Activated naive CD4-positive, alpha-beta T cell treated with anti-CD3 and anti-CD28 coated beads, Interleukin-2, amount 10 ng/mL, durations not matched to agents 7 days and 5 days (primary cell): ENCODE results near the gene CRYBG2.
"Not testable (repeated sequence)": the region's sequence is repeated elsewhere in the genome, so short reads cannot be mapped to it uniquely, and the experiment has no call there.

ENCODE experiments used
- CTCF ChIA-PET: fragments of 350-600 bp; sonication (Branson Sonifier 250); formaldehyde crosslinking; loops from one replicate; lab custom pipeline; 2021; ENCODE audit warnings: antibody characterized with exemption; lab: Charles Lee
- DNase-seq: peaks from one replicate; pipeline ENCODE4 v3.0.0-alpha.2; 2020
- H3K27ac Mint-ChIP-seq: one replicate; pipeline ENCODE4 v1.8.0; 2021; ENCODE audit warnings: mild to moderate bottlenecking, moderate library complexity, mixed read lengths
- H3K27me3 Mint-ChIP-seq: one replicate; pipeline ENCODE4 v1.8.0; 2021; ENCODE audit warnings: mild to moderate bottlenecking, mixed read lengths
- H3K36me3 Mint-ChIP-seq: one replicate; pipeline ENCODE4 v1.8.0; 2021; ENCODE audit warnings: mixed read lengths
- H3K4me1 Mint-ChIP-seq: one replicate; pipeline ENCODE4 v1.8.0; 2021; ENCODE audit warnings: mixed read lengths
- H3K4me3 Mint-ChIP-seq: one replicate; pipeline ENCODE4 v1.8.0; 2021; ENCODE audit warnings: mild to moderate bottlenecking, moderate library complexity, mixed read lengths
- H3K9me3 Mint-ChIP-seq: one replicate; pipeline ENCODE4 v1.8.0; 2021; ENCODE audit warnings: mixed read lengths

CRYBG2 gene

GRCh38 chr1:26376050-26376449, 22.1 kb upstream of the CRYBG2 start:
- Mint-ChIP-seq H3K9me3 (peaks cover 2% of the 10 kb centered on the region), H3K27ac (peak overlapping the region; percentile 86), H3K4me1 (peaks cover 93% of the 10 kb centered on the region), H3K27me3 (no peaks in the 10 kb centered on the region), H3K36me3 (peaks cover 3% of the 10 kb centered on the region), H3K4me3 (no peak overlapping the region)
- no peak for DNase-seq
- CTCF ChIA-PET, result interaction anchor here (0.9 to 1.0 kb wide), 2 partner anchors 12 to 19 kb away, joined by 4 to 5 read pairs; no protein-coding TSS in a partner anchor

GRCh38 chr1:26375081-26375480, 21.2 kb upstream of the CRYBG2 start:
- Mint-ChIP-seq H3K4me3 (no peak overlapping the region), H3K27me3 (peaks cover 4% of the 10 kb centered on the region), H3K9me3 (peaks cover 10% of the 10 kb centered on the region), H3K27ac (peak overlapping the region; percentile 86), H3K4me1 (peaks cover 96% of the 10 kb centered on the region), H3K36me3 (peaks cover 12% of the 10 kb centered on the region)
- DNase-seq, result no peak
- CTCF ChIA-PET, result interaction anchor here (1.1 to 3.4 kb wide), 3 partner anchors 11 to 20 kb away, joined by 3 to 32 read pairs (median 3); no protein-coding TSS in a partner anchor

- Mint-ChIP-seq H3K9me3 (peaks cover 11% of the 10 kb centered on the region), H3K4me1 (peaks cover 95% of the 10 kb centered on the region), H3K36me3 (peaks cover 13% of the 10 kb centered on the region), H3K27ac (peak overlapping the region; percentile 86)
- not testable (repeated sequence) for H3K27me3 Mint-ChIP-seq, H3K4me3 Mint-ChIP-seq, DNase-seq
- CTCF ChIA-PET, result interaction anchor here (0.5 to 3.4 kb wide), 5 partner anchors 10 to 21 kb away, joined by 3 to 32 read pairs (median 3); no protein-coding TSS in a partner anchor
These were observed 20.4 kb upstream of the CRYBG2 start for GRCh38 chr1:26374361-26374760.

- H3K27me3 Mint-ChIP-seq, result peaks cover 4% of the 10 kb centered on the region
- peaks cover 90% of the 10 kb centered on the region for H3K4me1 Mint-ChIP-seq
- CTCF ChIA-PET, result interaction anchor here (0.7 to 3.4 kb wide), 4 partner anchors 9 to 21 kb away, joined by 3 to 32 read pairs (median 4); no protein-coding TSS in a partner anchor
- peaks cover 11% of the 10 kb centered on the region for H3K9me3 Mint-ChIP-seq
- H3K4me3 Mint-ChIP-seq, result no peak overlapping the region
- peak overlapping the region; percentile 86 for H3K27ac Mint-ChIP-seq
- H3K36me3 Mint-ChIP-seq, result peaks cover 13% of the 10 kb centered on the region
- DNase-seq, result no peak
These were observed 19.9 kb upstream of the CRYBG2 start for GRCh38 chr1:26373789-26374188.

- H3K36me3 Mint-ChIP-seq, result peaks cover 15% of the 10 kb centered on the region
- CTCF ChIA-PET, result interaction anchor here (0.8 to 3.4 kb wide), 2 partner anchors 9 to 11 kb away, joined by 3 to 32 read pairs; no protein-coding TSS in a partner anchor
- H3K4me3 Mint-ChIP-seq, result peak overlapping the region; percentile 14
- H3K27me3 Mint-ChIP-seq, result peaks cover 4% of the 10 kb centered on the region
- H3K9me3 Mint-ChIP-seq, result peaks cover 11% of the 10 kb centered on the region
- DNase-seq, result peak; percentile 77
- H3K4me1 Mint-ChIP-seq, result peaks cover 87% of the 10 kb centered on the region
- peak overlapping the region; percentile 86 for H3K27ac Mint-ChIP-seq
These were observed 19.4 kb upstream of the CRYBG2 start for GRCh38 chr1:26373281-26373680.

- peak within 1 kb of the TSS; percentile 14 for H3K4me3 Mint-ChIP-seq
- H3K27me3 Mint-ChIP-seq, result not testable (repeated sequence)
These were observed 18.7 kb upstream of the CRYBG2 start, which contains the start of gene ZNF683 for GRCh38 chr1:26372611-26373010. ZNF683 (minus strand) TSS chr1:26372750; CDS start chr1:26368571, 4,179 bp downstream.

GRCh38 chr1:26372039-26372438, 18.1 kb upstream of the CRYBG2 start:
- Mint-ChIP-seq H3K27ac (peak overlapping the region; percentile 86), H3K36me3 (peaks cover 15% of the 10 kb centered on the region), H3K4me3 (no peak overlapping the region), H3K27me3 (peaks cover 14% of the 10 kb centered on the region), H3K4me1 (peaks cover 74% of the 10 kb centered on the region), H3K9me3 (peaks cover 11% of the 10 kb centered on the region)
- CTCF ChIA-PET, result no interaction called here
- DNase-seq, result no peak

More at GRCh38 chr1:26372611-26373010, 18.7 kb upstream of the CRYBG2 start, which contains the start of gene ZNF683:
- H3K36me3 Mint-ChIP-seq, result peaks cover 15% of the 10 kb centered on the region
- CTCF ChIA-PET, result interaction anchor here (3.4 kb wide), 1 partner anchor 8 kb away, joined by 32 read pairs; no protein-coding TSS in a partner anchor
- H3K4me1 Mint-ChIP-seq, result peaks cover 80% of the 10 kb centered on the region
- H3K9me3 Mint-ChIP-seq, result peaks cover 11% of the 10 kb centered on the region
- DNase-seq, result not testable (repeated sequence)
- peak within 1 kb of the TSS; percentile 86 for H3K27ac Mint-ChIP-seq

- Mint-ChIP-seq H3K9me3 (peaks cover 11% of the 10 kb centered on the region), H3K4me3 (no peak overlapping the region), H3K27me3 (peaks cover 24% of the 10 kb centered on the region), H3K36me3 (peaks cover 13% of the 10 kb centered on the region), H3K27ac (peak overlapping the region; percentile 20), H3K4me1 (peaks cover 62% of the 10 kb centered on the region)
- no peak for DNase-seq
- CTCF ChIA-PET, result no interaction called here
These were observed 16.9 kb upstream of the CRYBG2 start for GRCh38 chr1:26370591-26371382.

- Mint-ChIP-seq H3K4me3 (no peak overlapping the region), H3K36me3 (peaks cover 13% of the 10 kb centered on the region), H3K27me3 (peaks cover 42% of the 10 kb centered on the region), H3K4me1 (peaks cover 53% of the 10 kb centered on the region), H3K9me3 (peaks cover 11% of the 10 kb centered on the region), H3K27ac (no peak overlapping the region)
- CTCF ChIA-PET, result interaction anchor here (1.8 kb wide), 1 partner anchor 10 kb away, joined by 6 read pairs; no protein-coding TSS in a partner anchor
- no peak for DNase-seq
These were observed 14.6 kb upstream of the CRYBG2 start for GRCh38 chr1:26368486-26368885.

GRCh38 chr1:26368006-26368405, 14.1 kb upstream of the CRYBG2 start:
- CTCF ChIA-PET, result no interaction called here
- no peak overlapping the region for H3K4me3 Mint-ChIP-seq
- H3K27me3 Mint-ChIP-seq, result peaks cover 47% of the 10 kb centered on the region
- peaks cover 13% of the 10 kb centered on the region for H3K36me3 Mint-ChIP-seq
- peaks cover 53% of the 10 kb centered on the region for H3K4me1 Mint-ChIP-seq
- DNase-seq, result no peak
- no peak overlapping the region for H3K27ac Mint-ChIP-seq
- peaks cover 11% of the 10 kb centered on the region for H3K9me3 Mint-ChIP-seq

GRCh38 chr1:26367441-26367840, 13.5 kb upstream of the CRYBG2 start:
- Mint-ChIP-seq H3K4me3 (no peak overlapping the region), H3K36me3 (peaks cover 13% of the 10 kb centered on the region), H3K9me3 (peaks cover 11% of the 10 kb centered on the region), H3K27ac (no peak overlapping the region), H3K4me1 (peaks cover 51% of the 10 kb centered on the region), H3K27me3 (peaks cover 53% of the 10 kb centered on the region)
- CTCF ChIA-PET, result no interaction called here
- no peak for DNase-seq

GRCh38 chr1:26364956-26365355, 11.0 kb upstream of the CRYBG2 start:
- Mint-ChIP-seq H3K27ac (no peak overlapping the region), H3K4me1 (peaks cover 40% of the 10 kb centered on the region), H3K9me3 (peaks cover 2% of the 10 kb centered on the region), H3K27me3 (peaks cover 70% of the 10 kb centered on the region), H3K36me3 (peaks cover 3% of the 10 kb centered on the region), H3K4me3 (no peak overlapping the region)
- DNase-seq, result no peak
- CTCF ChIA-PET, result interaction anchor here (0.5 to 7.9 kb wide), 22 partner anchors 9 to 131 kb away, joined by 3 to 59 read pairs (median 6); partner anchors contain the start of genes CD52, CEP85 and ZNF683

GRCh38 chr1:26363549-26364448, 9.9 kb upstream of the CRYBG2 start:
- peak; percentile 90 for DNase-seq
- peaks cover 2% of the 10 kb centered on the region for H3K36me3 Mint-ChIP-seq
- no peak overlapping the region for H3K27ac Mint-ChIP-seq
- CTCF ChIA-PET, result interaction anchor here (0.5 to 7.9 kb wide), 26 partner anchors 10 to 130 kb away, joined by 3 to 59 read pairs (median 6); partner anchors contain the start of genes CD52, CEP85 and ZNF683
- peaks cover 79% of the 10 kb centered on the region for H3K27me3 Mint-ChIP-seq
- no peaks in the 10 kb centered on the region for H3K9me3 Mint-ChIP-seq
- H3K4me3 Mint-ChIP-seq, result no peak overlapping the region
- H3K4me1 Mint-ChIP-seq, result peaks cover 47% of the 10 kb centered on the region
